DND-41 (cell line): ENCODE results near the gene LRP11.
"Not testable (repeated sequence)": the region's sequence is repeated elsewhere in the genome, so short reads cannot be mapped to it uniquely, and the experiment has no call there.

Experiments
- ATAC-seq: fragments of 200-7000 bp; cut with Tn5 transposase; 3 replicates; pipeline ENCODE4 v1.9.1; 2021; ENCODE audit warnings: low read depth; ENCODE audit not compliant: insufficient read depth
- DNase-seq: peaks from one replicate; pipeline ENCODE4 v3.0.0-alpha.2; 2020
- H2AFZ ChIP-seq: 2 replicates; pipeline ENCODE4 v1.6.0; 2012; ENCODE audit warnings: low read depth, low read length
- H3K27ac ChIP-seq: 2 replicates; pipeline ENCODE4 v1.5.1; 2012; ENCODE audit warnings: low read length, inconsistent platforms
- H3K27me3 ChIP-seq: fragments of 200-600 bp; sonication (generic); 2 replicates; pipeline ENCODE4 v1.6.0; 2012; ENCODE audit warnings: low read length, mild to moderate bottlenecking, inconsistent platforms; ENCODE audit not compliant: insufficient read depth, poor library complexity
- H3K36me3 ChIP-seq: 2 replicates; pipeline ENCODE4 v1.5.1; 2012; ENCODE audit warnings: low read length, inconsistent platforms; ENCODE audit not compliant: insufficient read depth
- H3K4me1 ChIP-seq: 2 replicates; pipeline ENCODE4 v1.5.1; 2012; ENCODE audit warnings: mild to moderate bottlenecking, low read length; ENCODE audit not compliant: insufficient read depth
- H3K4me2 ChIP-seq: 2 replicates; pipeline ENCODE4 v1.6.0; 2012; ENCODE audit warnings: mild to moderate bottlenecking, moderate library complexity, low read length, inconsistent platforms; ENCODE audit not compliant: insufficient read depth
- H3K4me3 ChIP-seq, 2 experiments: fragments of 200-600 bp in 1 of 2; shearing (Covaris generic) in 1 of 2; 2 replicates each; pipeline ENCODE4 v1.5.1; 2012 to 2016; ENCODE audit warnings: inconsistent platforms in 2 of 2, low read length in 2 of 2, mild to moderate bottlenecking in 2 of 2, low read depth in 1 of 2, moderate library complexity in 1 of 2
- H3K79me2 ChIP-seq: 2 replicates; pipeline ENCODE4 v1.6.0; 2012; ENCODE audit warnings: low read length, inconsistent platforms; ENCODE audit not compliant: insufficient read depth
- H3K9ac ChIP-seq: 2 replicates; pipeline ENCODE4 v1.6.0; 2012; ENCODE audit warnings: low read depth, mild to moderate bottlenecking, inconsistent platforms, low read length, moderate library complexity
- H3K9me3 ChIP-seq: 2 replicates; pipeline ENCODE4 v1.5.1; 2012; ENCODE audit warnings: low read length, moderate library complexity, mild to moderate bottlenecking, inconsistent platforms; ENCODE audit not compliant: insufficient read depth, severe bottlenecking
- H4K20me1 ChIP-seq: 2 replicates; pipeline ENCODE4 v1.6.0; 2012; ENCODE audit warnings: low read length; ENCODE audit not compliant: insufficient read depth
- EZH2 ChIP-seq: IDR thresholded peaks from 3 replicates; pipeline ENCODE4 v1.6.1; 2012; ENCODE audit warnings: borderline replicate concordance, low read depth, mild to moderate bottlenecking, moderate library complexity, low read length, inconsistent platforms; ENCODE audit not compliant: severe bottlenecking
- TF ChIP-seq, protein P1 (sequence below): IDR thresholded peaks from 2 replicates; pipeline ENCODE4 v1.5.1; 2012; ENCODE audit warnings: borderline replicate concordance, low read length, moderate library complexity, mild to moderate bottlenecking; ENCODE audit not compliant: poor library complexity, severe bottlenecking; ENCODE audit errors: extremely low read depth

LRP11 gene

DNA sequence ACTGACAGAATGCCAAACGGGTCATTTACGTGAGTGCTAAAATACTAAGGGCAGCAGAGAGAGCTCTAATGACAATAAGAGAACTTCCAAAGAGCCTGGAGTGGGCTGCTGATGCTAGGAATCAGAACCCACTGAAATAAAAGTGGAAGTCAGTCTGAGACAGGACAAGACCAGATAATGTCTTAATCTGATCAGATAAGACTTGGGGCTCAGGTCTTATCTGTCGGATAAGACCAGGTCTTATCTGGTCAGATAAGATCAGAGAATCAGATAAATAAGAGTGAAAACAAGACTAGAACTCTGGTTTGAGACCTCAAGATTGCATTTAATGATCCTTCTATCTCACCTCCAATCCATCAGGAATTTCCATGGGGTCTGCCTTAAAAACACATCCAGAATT, 18.6 kb downstream of the LRP11 start:
- no peak for ATAC-seq

DNA sequence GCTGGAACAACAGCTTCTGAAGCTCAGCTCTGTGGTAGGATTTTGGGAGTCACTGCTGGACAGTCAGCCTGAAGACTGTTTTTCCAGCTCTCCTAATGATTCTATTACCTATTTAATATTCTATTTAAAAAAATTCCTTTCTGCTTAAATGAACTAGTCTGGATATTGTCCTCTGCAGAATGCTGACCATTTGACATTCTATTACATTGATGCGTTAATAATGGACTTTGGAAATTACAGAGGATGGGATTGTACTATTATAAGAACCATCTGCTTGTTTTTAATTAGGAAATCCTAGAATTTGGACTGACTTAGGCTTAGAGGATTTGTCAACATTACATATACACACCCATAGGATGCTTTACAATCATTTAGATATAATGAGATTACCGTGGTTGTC, 19.7 kb downstream of the LRP11 start:
- no peak for DNase-seq
- no peaks in the 10 kb centered on the region for H3K36me3 ChIP-seq
- no peak overlapping the region for H3K9ac ChIP-seq
- no peak for ATAC-seq
- H3K9me3 ChIP-seq: no peaks in the 10 kb centered on the region
- H3K4me1 ChIP-seq: no peaks in the 10 kb centered on the region
- H2AFZ ChIP-seq: no peak overlapping the region
- no peak overlapping the region for H3K4me3 ChIP-seq
- H4K20me1 ChIP-seq: no peaks in the 10 kb centered on the region
- no peak overlapping the region for H3K4me2 ChIP-seq
- H3K79me2 ChIP-seq: no peaks in the 10 kb centered on the region
- H3K27me3 ChIP-seq: no peaks in the 10 kb centered on the region
- H3K27ac ChIP-seq: no peak overlapping the region
- no peak for TF ChIP-seq EZH2

More for the DNA sequence above, 18.6 kb downstream of the LRP11 start:
- H3K9ac ChIP-seq: no peak overlapping the region
- H2AFZ ChIP-seq: no peak overlapping the region
- no peaks in the 10 kb centered on the region for H3K9me3 ChIP-seq
- H3K27ac ChIP-seq: no peak overlapping the region
- no peaks in the 10 kb centered on the region for H3K36me3 ChIP-seq
- H4K20me1 ChIP-seq: no peaks in the 10 kb centered on the region
- no peaks in the 10 kb centered on the region for H3K27me3 ChIP-seq
- no peak overlapping the region for H3K4me2 ChIP-seq
- DNase-seq: no peak
- H3K4me1 ChIP-seq: no peaks in the 10 kb centered on the region
- H3K79me2 ChIP-seq: no peaks in the 10 kb centered on the region
- H3K4me3 ChIP-seq: no peak overlapping the region
- TF ChIP-seq, protein P1, sequence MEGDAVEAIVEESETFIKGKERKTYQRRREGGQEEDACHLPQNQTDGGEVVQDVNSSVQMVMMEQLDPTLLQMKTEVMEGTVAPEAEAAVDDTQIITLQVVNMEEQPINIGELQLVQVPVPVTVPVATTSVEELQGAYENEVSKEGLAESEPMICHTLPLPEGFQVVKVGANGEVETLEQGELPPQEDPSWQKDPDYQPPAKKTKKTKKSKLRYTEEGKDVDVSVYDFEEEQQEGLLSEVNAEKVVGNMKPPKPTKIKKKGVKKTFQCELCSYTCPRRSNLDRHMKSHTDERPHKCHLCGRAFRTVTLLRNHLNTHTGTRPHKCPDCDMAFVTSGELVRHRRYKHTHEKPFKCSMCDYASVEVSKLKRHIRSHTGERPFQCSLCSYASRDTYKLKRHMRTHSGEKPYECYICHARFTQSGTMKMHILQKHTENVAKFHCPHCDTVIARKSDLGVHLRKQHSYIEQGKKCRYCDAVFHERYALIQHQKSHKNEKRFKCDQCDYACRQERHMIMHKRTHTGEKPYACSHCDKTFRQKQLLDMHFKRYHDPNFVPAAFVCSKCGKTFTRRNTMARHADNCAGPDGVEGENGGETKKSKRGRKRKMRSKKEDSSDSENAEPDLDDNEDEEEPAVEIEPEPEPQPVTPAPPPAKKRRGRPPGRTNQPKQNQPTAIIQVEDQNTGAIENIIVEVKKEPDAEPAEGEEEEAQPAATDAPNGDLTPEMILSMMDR: no peak
- TF ChIP-seq EZH2: no peak

DNA sequence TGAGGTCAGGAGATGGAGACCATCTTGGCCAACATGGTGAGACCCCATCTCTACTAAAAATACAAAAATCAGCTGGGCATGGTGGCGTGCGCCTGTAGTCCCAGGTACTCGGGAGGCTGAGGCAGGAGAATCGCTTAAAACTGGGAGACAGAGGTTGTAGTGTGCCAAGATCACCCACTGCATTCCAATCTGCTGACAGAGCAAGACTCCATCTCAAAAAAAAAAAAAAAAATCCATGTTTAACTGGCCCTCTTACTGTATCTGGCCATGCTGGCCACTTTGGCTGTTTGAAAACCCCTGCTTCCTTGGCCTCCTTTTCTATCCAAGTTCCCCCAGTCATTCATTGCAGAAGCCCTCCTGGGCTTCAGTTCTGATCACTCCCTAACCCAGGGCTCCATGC, 20.1 kb downstream of the LRP11 start:
- not testable (repeated sequence) for H3K9me3 ChIP-seq, H4K20me1 ChIP-seq, ATAC-seq, H3K36me3 ChIP-seq, H3K4me2 ChIP-seq, DNase-seq, H3K79me2 ChIP-seq, H2AFZ ChIP-seq, H3K27ac ChIP-seq, H3K4me3 ChIP-seq, H3K9ac ChIP-seq, H3K4me1 ChIP-seq, H3K27me3 ChIP-seq

DNA sequence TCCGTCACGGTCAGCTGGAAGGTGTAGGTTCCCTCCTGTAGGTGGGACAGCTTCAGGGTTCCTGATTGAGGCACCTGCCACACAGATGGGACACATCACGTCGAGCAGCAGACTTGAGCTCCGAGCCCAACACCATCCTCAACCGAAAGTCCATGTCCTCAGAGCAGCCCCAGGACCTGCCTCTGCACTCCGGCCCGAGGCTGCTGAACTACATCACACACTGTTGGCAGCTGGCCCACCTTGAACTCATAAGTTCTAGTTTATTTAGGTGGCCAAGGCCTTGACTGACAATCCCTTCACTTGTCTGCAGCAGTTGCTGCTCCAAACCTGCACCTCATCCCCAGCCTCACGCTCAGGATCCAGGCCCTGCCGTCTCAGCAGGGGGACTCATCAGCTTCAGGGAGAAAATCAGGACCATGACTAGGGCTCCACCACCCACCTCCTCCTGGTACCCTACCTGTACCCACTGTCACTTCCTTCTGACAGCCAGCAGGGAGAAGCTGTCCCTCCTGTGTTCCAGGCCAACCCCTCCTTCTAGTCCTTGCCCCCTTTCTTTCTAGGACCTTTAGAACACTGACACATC, 21.0 kb downstream of the LRP11 start:
- no peak overlapping the region for H3K4me2 ChIP-seq
- TF ChIP-seq EZH2: no peak
- TF ChIP-seq, protein P1: no peak
- H3K4me3 ChIP-seq: no peak overlapping the region
- H3K27ac ChIP-seq: no peak overlapping the region
- H3K36me3 ChIP-seq: no peaks in the 10 kb centered on the region
- ATAC-seq (no peak), DNase-seq (no peak)
- no peaks in the 10 kb centered on the region for H3K79me2 ChIP-seq
- no peak overlapping the region for H3K9ac ChIP-seq
- no peaks in the 10 kb centered on the region for H4K20me1 ChIP-seq
- no peaks in the 10 kb centered on the region for H3K27me3 ChIP-seq
- no peak overlapping the region for H2AFZ ChIP-seq
- no peaks in the 10 kb centered on the region for H3K4me1 ChIP-seq
- no peaks in the 10 kb centered on the region for H3K9me3 ChIP-seq
